ENCODE measurements around the gene SPTBN2. TPM values are rescaled to one million over a fixed set of nuclear protein-coding genes. Genes with fewer than 3 reads are reported as not detected.
A peak's percentile ranks its signal among the peaks of the same experiment; 100 is the strongest.

The SPTBN2 gene
- total RNA-seq, 1 experiment from 2014 or later: 7.3 TPM

GRCh38 chr11:66704659-66705360 lies 24.2 kb downstream of the SPTBN2 start:
- ChIA-PET CTCF (no interaction called here), POLR2A (no interaction called here)
- TF ChIP-seq REST (IDR thresholded peaks at IDR 0.05; ENCODE audit: insufficient read depth in 1 of 2, low read depth in 2 of 2, low read length in 1 of 2): no peak
- no peak for TF ChIP-seq SIN3A (IDR thresholded peaks at IDR 0.05; ENCODE audit: borderline replicate concordance, insufficient read depth, low read depth, low read length)
- TF ChIP-seq CTCF (IDR thresholded peaks at IDR 0.05): no peak
- no peak for TF ChIP-seq POLR2AphosphoS5 (IDR thresholded peaks at IDR 0.05; ENCODE audit: low read depth, low read length)
- TF ChIP-seq TCF7L2 (IDR thresholded peaks at IDR 0.05; ENCODE audit: low read depth, low read length): no peak

GRCh38 chr11:66701432-66702240 lies 27.4 kb downstream of the SPTBN2 start:
- H3K9me3 ChIP-seq (ENCODE audit: control insufficient read depth, insufficient read depth, low read depth, low read length): no peaks in the 10 kb centered on the region
- no peaks in the 10 kb centered on the region for H3K4me1 ChIP-seq (ENCODE audit: control insufficient read depth, insufficient read depth, low read length)
- H3K36me3 ChIP-seq (ENCODE audit: control insufficient read depth, insufficient read depth, low read length): no peaks in the 10 kb centered on the region
- H3K27ac ChIP-seq (ENCODE audit: low read length): no peak overlapping the region
- no peak for TF ChIP-seq REST (IDR thresholded peaks at IDR 0.05; ENCODE audit: insufficient read depth in 1 of 2, low read depth in 2 of 2, low read length in 1 of 2)
- TF ChIP-seq SIN3A (IDR thresholded peaks at IDR 0.05; ENCODE audit: borderline replicate concordance, insufficient read depth, low read depth, low read length): no peak
- no peak for TF ChIP-seq CTCF (IDR thresholded peaks at IDR 0.05)
- no peak for TF ChIP-seq TCF7L2 (IDR thresholded peaks at IDR 0.05; ENCODE audit: low read depth, low read length)
- TF ChIP-seq POLR2AphosphoS5 (IDR thresholded peaks at IDR 0.05; ENCODE audit: low read depth, low read length): no peak
- BruUV-seq (replicated peaks): no TSS peak
- no peak overlapping the region for H3K4me3 ChIP-seq (ENCODE audit: low read depth in 2 of 2, low read length in 2 of 2)
- ATAC-seq: no peak
- intact Hi-C loops (cut with micrococcal nuclease; ENCODE audit: unreplicated experiment): no loop called here
- ChIA-PET POLR2A (interaction anchor here (0.6 kb wide), 1 partner anchor 269 kb away, joined by 4 read pairs; no protein-coding TSS in a partner anchor), CTCF (no interaction called here)
- H3K27me3 ChIP-seq (ENCODE audit: control insufficient read depth, insufficient read depth, low read length): no peaks in the 10 kb centered on the region
- in situ Hi-C loops (cut with HindIII; ENCODE audit: low pct_unique_long_range_greater_than_20kb, low sequenced_read_pairs): no loop called here
- DNase-seq (ENCODE audit: low read depth, low spot score): no peak

More at GRCh38 chr11:66704659-66705360, 24.2 kb downstream of the SPTBN2 start:
- Histone ChIP-seq H3K4me1 (ENCODE audit: control insufficient read depth, insufficient read depth, low read length) (no peaks in the 10 kb centered on the region), H3K27ac (ENCODE audit: low read length) (no peak overlapping the region), H3K36me3 (ENCODE audit: control insufficient read depth, insufficient read depth, low read length) (no peaks in the 10 kb centered on the region), H3K27me3 (ENCODE audit: control insufficient read depth, insufficient read depth, low read length) (no peaks in the 10 kb centered on the region), H3K4me3 (ENCODE audit: low read depth in 2 of 2, low read length in 2 of 2) (no peak overlapping the region), H3K9me3 (ENCODE audit: control insufficient read depth, insufficient read depth, low read depth, low read length) (no peaks in the 10 kb centered on the region)
- in situ Hi-C loops (cut with HindIII; ENCODE audit: low pct_unique_long_range_greater_than_20kb, low sequenced_read_pairs) (no loop called here), intact Hi-C loops (cut with micrococcal nuclease; ENCODE audit: unreplicated experiment) (no loop called here)
- BruUV-seq (replicated peaks): no TSS peak
- DNase-seq (ENCODE audit: low read depth, low spot score) (no peak), ATAC-seq (peak; percentile 37)
